GM19025 (cell line): ENCODE results near the gene IGSF21.
"Not testable (repeated sequence)": the region's sequence is repeated elsewhere in the genome, so short reads cannot be mapped to it uniquely, and the experiment has no call there.

Experiments used
- ATAC-seq: cut with Tn5 transposase; IDR thresholded peaks from one replicate; pipeline ENCODE4 v1.9.1; 2021; ENCODE audit warnings: mild to moderate bottlenecking, low read depth, moderate library complexity; ENCODE audit not compliant: unreplicated experiment

IGSF21 gene

GRCh38 chr1:18142969-18143368, 35.4 kb downstream of the IGSF21 start:
- no peak for ATAC-seq

GRCh38 chr1:18144062-18144461, 36.5 kb downstream of the IGSF21 start:
- ATAC-seq: no peak

- ATAC-seq: no peak
Observed at GRCh38 chr1:18144916-18145647, 37.5 kb downstream of the IGSF21 start.

- no peak for ATAC-seq
Observed at GRCh38 chr1:18145851-18146618, 38.4 kb downstream of the IGSF21 start.

GRCh38 chr1:18146886-18147285, 39.3 kb downstream of the IGSF21 start:
- ATAC-seq: no peak

- ATAC-seq: no peak
Observed at GRCh38 chr1:18147672-18148071, 40.1 kb downstream of the IGSF21 start.

GRCh38 chr1:18148461-18148860, 40.9 kb downstream of the IGSF21 start:
- no peak for ATAC-seq

- ATAC-seq: no peak
Observed at GRCh38 chr1:18149027-18149641, 41.5 kb downstream of the IGSF21 start.

GRCh38 chr1:18151436-18152122, 44.0 kb downstream of the IGSF21 start:
- no peak for ATAC-seq

- no peak for ATAC-seq
Observed at GRCh38 chr1:18154430-18155194, 47.0 kb downstream of the IGSF21 start.

GRCh38 chr1:18155881-18156385, 48.3 kb downstream of the IGSF21 start:
- no peak for ATAC-seq

- ATAC-seq: no peak
Observed at GRCh38 chr1:18157352-18157751, 49.8 kb downstream of the IGSF21 start.

GRCh38 chr1:18157968-18158367, 50.4 kb downstream of the IGSF21 start:
- no peak for ATAC-seq

- no peak for ATAC-seq
Observed at GRCh38 chr1:18158714-18159113, 51.1 kb downstream of the IGSF21 start.

- ATAC-seq: no peak
Observed at GRCh38 chr1:18160290-18160942, 52.8 kb downstream of the IGSF21 start.

GRCh38 chr1:18161690-18162089, 54.1 kb downstream of the IGSF21 start:
- no peak for ATAC-seq

- ATAC-seq: not testable (repeated sequence)
Observed at GRCh38 chr1:18165640-18166039, 58.0 kb downstream of the IGSF21 start.

- ATAC-seq: no peak
Observed at GRCh38 chr1:18166341-18166740, 58.7 kb downstream of the IGSF21 start.

- no peak for ATAC-seq
Observed at GRCh38 chr1:18166929-18167328, 59.3 kb downstream of the IGSF21 start.
